ENCODE data around the gene SLC32A1. TPM values are rescaled to one million over a fixed set of nuclear protein-coding genes. Genes with fewer than 3 reads are reported as not detected.

SLC32A1 gene
- total RNA-seq, 1 experiment from 2014 or later: not detected

Other genes starting within 250 kb of the SLC32A1 start
- gene ADIG, start 143.3 kb upstream of the SLC32A1 start, total RNA-seq (2014; rRNA removed): not detected in 2 replicates
- gene ARHGAP40, start 122.7 kb upstream of the SLC32A1 start, total RNA-seq (2014; rRNA removed): not detected in 2 replicates
- 7.3 and 8.9 TPM in 2 replicates for gene ACTR5, start 24.0 kb downstream of the SLC32A1 start, total RNA-seq (2014; rRNA removed)
- gene PPP1R16B, start 81.2 kb downstream of the SLC32A1 start, total RNA-seq (2014; rRNA removed): not detected in 2 replicates
- 64.4 and 73.2 TPM in 2 replicates for gene FAM83D, start 201.9 kb downstream of the SLC32A1 start, total RNA-seq (2014; rRNA removed)
- gene DHX35, start 237.9 kb downstream of the SLC32A1 start, total RNA-seq (2014; rRNA removed): 6.8 and 10.9 TPM in 2 replicates

Measured in LHCN-M2 (cell line).